Renal cortex interstitium (tissue), 11 donors: ENCODE measurements around the gene ZNF497. TPM values are rescaled to one million over a fixed set of nuclear protein-coding genes. Genes with fewer than 3 reads are reported as not detected.

ENCODE experiments used
- DNase-seq, 11 donors: peaks; one replicate each; pipeline ENCODE4 v3.0.0-alpha.2; 2013; ENCODE audit warnings: low read depth in 9 of 11, low spot score in 4 of 11; ENCODE audit errors: extremely low read depth in 1 of 11
- polyA plus RNA-seq, 3 donors: library from polyadenylated mRNA; unstranded; fragments of 120-200 nt; gene quantifications; one replicate each; pipeline ENCODE4 v1.2.1, GENCODE V29; 2013; ENCODE audit not compliant: insufficient read length in 3 of 3

The ZNF497 gene
- polyA plus RNA-seq, 3 donors, result 3.7 to 6.2 (median 5.2) TPM

DNA sequence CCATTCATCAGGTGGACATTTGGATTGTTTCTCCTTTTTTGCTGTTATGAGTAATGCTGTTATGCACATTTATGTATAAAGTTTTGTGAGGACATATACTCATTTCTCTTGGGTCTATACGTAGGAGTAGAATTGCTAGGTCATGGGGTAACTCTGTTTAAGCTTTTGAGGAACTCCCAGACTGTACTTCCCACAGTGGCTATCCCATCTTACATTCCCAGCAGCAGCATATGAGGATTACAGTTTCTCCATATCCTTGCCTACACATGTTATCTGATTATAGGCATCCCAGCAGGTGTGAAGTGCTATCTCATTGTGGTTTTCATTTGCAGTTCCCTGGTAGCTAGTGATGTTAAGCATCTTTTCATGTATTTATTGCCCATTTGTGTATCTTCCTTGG is 29.9 kb downstream of the ZNF497 start:
- DNase-seq, result no peak

DNA sequence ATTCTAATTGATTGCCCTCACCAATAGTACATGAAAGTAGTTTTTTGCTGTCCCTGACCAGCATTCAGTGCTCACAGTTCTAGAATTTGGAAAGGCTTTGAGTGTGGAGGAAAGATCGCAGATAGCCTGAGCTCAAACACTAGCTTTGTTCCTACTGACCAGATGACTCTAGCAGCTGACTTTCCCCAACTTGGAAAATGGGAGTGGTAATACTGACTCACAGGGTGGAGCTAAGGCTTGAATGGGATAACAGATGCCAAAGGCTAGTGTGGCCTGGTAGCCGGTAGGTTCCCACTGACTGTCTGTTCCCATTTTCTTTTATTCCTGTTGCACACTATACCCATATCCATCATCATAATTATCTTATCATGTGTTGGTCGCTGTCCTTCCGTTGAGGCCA is 32.1 kb downstream of the ZNF497 start:
- no peak for DNase-seq

DNA sequence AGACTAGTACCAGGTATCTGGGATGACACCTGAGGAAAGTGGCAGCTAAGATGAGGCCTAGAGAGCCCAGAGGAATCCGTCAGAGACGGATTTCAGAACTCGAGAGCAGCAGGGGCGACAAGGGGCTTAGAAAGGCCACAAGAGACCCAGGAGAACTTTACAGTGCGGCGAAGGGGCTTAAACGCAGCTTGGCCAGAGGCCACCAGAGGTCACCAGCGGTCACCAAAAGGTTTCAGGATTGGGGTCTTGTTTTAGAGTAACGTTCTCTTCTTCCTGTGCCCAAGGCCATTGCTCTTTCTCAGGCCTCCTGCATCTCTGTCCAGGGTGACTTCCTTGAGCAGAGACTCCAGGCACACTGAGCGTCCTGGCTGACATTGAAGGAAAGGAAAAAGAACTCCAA is 33.6 kb downstream of the ZNF497 start:
- no peak for DNase-seq

DNA sequence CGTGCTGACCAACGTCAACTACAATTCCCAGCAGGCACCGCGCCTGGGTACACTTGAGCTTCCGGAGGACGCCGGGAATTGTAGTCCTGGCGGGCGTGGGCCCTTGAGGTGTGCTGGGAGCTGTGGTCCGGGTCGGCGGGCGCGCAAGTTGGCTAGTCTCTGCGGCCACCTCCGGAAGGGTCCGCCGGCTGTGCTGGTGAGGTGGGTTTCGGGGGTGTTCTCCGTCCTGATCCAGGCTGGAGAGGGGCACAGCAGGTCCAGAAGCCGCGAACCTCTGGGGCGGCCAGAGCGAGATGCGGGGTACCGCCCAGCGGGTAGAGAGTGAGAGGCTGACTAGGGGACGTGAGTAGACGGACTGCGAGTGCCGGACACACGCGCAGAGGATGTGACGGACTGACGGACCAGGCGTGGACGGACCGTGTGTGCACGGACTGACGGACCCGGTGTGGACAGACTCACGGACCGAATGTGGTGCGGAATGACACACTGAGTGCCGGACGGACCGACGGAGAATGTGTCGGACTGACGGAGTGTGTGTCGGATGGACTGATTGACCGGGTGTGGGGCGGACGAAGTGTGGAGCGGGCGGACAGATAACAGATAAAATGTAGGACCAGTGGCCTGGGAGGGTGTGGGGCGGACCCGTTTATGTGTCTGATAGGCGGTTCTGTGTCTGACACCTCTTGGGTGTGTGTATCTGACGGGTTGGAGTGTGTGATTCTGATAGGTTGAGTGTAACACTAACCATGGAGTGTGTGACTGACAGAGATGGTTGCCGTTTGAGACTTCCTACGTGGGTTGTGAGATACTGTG is 35.4 kb downstream of the ZNF497 start, which contains the start of gene ZSCAN22:
Gene ZSCAN22 (plus strand): TSS at position 81 of the 813 bp plus-strand sequence. CDS start 7,809 bp downstream, outside the sequence.
- DNase-seq, result peak; percentile 89 to 98 (median 96)

DNA sequence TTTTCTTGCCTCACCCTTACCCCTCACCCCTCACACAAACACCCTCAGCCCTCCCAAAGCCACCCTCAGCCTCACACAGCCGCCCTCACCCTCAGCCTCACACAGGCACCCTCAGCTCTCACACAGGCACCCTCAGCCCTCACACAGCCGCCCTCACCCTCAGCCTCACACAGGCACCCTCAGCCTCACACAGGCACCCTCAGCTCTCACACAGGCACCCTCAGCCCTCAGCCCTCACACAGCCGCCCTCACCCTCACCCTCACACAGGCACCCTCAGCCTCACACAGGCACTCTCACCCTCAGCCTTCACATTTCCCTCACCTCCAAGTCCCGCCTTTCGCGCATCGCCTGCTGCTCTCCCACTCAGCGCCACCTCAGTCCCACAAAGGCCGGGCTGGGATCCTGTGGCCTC is 36.0 kb downstream of the ZNF497 start:
- no peak for DNase-seq

DNA sequence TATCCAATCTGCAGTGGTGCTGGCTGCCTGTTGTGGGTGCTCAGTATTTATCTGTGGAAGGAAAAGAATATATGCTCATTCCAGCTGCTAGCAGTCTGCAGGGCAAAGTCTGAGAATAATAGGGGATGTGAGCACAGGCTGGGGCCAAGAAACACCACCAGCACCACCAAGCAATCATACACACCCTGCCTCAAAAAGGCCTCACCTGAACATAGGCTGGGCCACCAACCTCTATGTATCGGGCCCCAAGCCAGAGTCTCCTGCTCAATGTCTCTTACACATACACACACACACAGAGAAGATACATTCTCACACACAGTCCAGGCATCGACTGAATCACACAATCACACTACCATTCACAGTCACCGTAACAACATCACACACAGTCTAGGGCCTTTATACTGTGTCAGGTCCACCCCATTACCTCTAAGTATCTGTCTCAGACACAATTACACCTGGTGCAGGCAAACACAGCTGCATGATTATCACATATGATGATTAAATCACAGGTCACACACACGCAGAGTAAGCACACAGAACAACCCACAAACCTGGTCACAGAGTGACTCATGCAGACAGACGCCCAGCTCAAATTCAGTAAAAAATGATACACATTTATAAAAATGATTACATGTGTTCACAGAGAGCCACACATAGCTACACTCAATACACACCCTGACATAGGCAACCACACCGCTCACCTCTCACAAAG is 37.1 kb downstream of the ZNF497 start:
- DNase-seq, result no peak

DNA sequence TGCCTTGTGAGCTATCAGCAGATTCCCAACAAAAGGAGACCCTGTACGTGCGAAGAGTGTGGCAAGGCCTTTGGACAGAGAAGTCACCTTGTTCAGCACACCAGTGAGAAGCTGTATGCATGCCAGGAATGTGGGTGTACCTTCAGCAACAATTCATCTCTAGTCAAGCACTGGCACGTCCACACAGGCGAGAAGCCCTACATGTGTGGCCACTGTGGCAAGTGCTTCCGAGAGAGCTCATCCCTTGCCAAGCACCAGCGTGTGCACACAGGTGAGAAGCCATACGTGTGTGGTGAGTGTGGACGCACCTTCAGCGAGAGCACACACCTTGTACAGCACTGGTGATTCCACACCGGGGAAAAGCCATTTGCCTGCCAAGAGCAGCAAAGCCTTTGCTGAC is 43.3 kb downstream of the ZNF497 start:
- DNase-seq, result no peak

DNA sequence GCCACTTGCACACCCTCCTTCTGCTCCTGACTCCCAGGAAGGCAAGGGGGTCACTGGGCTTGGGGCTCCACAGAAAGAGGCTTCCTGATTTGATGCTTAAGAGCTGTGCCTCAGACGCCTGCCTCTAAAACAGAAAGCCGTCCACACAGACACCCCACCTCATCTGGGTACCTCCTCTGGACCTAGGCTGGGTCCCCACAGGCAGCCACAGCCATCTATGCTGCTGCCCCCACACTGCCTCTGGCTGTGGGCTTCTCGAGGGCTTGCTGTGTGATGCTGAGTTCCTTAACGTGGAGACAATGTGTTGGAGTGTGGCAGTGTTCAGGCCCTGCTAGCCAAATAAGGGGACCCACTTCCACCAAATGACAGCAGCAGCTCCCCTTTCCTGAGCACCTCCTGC is 44.3 kb downstream of the ZNF497 start:
- DNase-seq, result no peak

DNA sequence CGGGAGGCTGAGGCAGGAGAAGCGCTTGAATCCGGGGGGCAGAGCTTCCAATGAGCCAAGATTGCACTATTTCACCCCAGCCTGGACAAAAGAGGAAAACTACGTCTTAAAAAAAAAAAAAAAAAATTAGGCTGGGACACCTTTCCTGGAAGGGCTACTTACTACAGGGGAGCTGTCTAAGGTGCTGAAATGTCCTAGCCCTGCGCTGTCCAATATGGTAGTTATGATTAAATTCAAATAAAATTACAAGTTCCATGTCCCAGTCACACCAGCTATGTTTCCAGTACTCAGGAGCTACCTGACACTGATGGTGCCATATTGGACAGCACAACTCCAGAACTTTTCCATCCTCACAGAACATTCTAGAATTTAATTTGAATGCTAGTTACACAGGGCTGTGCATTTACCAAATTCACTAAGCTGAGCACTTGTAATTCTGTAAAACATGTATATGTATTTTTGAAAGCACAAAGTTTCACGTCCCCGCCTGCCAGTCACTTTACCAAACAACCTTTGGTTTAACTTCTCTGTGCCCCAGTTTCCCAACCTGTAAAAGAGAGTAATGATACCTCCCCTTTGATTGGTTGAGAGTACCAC is 45.0 kb downstream of the ZNF497 start:
- DNase-seq, result peak in 5 of 11 donors; percentile 23 to 55 (median 42)

DNA sequence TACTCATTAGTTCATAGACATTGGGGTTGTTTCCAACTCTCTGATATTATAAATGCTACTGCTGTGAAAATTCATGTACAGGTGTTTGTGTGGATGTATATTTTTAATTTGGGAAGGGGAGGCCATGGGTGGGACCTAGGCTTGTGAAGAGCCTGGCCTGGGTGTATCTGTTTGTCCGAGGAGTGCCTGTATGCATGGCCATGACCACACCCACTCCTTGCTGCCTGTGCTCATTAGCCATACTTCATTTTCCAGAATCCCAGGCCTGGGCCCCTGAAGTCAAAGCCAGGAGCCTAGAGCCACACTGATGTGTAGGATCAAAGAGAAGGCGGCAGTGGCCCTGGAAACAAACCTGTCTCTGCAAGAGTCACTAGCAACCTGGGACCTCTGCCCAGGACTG is 47.0 kb downstream of the ZNF497 start:
- DNase-seq, result no peak

DNA sequence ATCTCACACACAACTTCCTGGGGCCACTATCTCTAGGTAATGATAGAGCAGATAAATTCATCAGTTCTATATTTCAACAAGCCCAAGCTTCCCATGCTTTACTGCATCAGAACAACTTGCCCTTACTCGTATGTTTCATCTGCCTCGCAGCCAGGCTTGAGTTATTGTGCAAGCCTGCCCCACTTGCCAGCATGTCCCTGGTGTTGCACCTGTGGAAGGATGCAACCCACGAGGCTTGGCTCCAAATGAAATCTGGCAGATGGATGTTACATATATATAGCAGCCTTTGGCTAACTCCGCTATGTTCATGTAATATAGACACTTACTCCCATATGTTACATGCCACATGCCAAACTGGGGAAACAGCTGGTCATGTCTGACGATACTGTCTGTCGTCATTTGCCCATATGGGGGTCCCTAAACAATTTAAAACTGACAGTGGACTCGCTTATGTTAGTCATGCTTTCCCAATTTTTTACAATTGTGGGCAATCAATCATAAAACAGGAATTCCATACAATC is 51.1 kb downstream of the ZNF497 start:
- DNase-seq, result no peak

DNA sequence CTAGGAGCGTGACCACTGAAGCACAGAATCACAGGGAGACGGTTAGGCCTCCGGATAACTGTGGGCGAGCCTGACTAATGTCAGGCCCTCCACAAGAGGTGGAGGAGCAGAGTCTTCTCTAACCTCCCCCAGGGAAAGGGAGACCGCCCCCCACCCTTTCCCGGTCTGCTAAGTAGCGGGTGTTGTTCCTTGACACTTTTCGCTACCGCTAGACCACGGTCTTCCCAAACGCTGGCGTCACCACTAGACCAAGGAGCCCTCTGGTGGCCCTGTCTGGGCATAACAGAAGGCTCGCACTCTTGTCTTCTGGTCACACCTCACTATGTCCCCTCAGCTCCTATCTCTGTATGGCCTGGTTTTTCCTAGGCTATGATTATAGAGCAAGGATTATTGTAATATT is 51.9 kb downstream of the ZNF497 start:
- peak in 2 of 11 donors; percentile 7 to 9 for DNase-seq

DNA sequence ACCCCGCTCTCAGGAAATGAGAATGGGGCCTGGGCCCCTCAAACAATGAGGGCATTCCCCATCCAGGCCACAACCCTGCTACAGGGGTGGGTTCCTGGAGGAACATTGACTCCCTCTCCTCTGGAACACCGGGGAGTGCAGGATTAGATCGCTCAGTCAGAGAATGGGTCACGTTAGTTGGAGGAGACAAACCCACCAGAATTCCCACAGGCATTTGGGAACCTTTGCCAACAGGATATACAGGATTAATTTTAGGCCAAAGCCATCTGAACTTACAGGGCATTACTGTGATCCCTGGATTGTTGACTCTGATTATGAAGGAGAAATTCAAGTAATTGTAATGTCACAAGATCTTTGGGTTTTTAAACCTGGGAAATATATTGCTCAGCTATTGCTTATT is 54.8 kb downstream of the ZNF497 start:
- no peak for DNase-seq

DNA sequence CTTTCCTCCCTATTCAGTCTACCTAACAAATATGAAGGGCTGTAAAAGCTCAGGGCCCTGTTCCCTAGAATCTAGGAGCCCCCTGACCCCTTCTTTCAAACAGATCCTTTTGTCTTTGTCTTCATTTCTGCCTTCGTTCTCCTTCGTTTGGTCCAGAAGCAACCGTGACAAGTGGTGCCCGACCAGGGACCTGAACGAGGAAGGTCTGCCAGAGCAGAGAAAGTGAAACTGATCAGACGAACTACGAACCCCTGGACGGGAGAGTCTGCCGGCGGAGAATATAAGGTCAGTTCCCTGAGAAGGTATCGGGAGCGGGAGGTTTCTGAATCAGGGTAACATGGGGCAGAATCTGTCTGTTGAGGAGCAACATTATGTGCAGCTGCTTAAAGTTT is 56.6 kb downstream of the ZNF497 start:
- no peak for DNase-seq

DNA sequence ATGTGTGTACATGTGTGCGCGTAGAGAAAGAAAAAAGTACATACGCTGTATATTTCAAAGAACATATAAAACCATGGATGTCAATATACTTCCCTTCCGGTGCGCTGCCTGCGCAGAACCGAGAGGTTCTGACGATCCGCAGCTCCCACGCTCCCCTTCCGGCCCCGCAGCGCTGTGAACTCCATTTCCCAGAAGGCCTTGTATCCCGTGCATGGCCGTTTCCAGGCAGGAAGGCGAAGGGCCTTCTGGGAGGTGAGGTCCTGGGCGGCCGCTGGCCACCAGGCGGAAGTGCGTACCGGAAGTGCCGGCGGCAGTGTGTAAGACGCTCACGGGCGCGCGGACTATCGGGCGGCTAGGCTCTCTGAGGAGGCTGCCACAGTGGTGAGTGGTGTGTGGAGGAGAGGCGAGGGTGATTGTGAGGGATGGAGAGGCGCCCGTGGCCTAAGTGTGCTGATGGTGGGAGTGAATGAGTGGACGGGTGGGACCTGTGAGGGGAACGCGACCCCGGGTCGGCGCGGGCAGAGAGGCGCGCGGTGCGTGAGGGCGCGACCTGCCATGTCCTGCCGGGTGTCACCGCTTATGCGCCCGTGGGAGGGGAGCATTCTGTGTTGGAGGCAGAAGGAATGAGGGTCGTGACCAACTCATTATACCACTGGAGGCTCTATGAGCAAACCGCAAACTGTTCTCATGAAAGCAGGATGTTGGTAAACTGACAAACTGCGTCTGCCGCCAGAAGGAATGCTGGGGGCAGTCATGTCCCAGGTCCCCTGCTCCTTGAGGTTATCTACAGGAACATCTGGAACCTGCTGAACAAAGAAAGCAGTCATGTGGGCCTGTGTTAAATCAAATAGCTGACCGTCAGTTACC is 57.3 kb downstream of the ZNF497 start, which contains the start of gene ERVK3-1:
Gene ERVK3-1 (plus strand): TSS at position 313 of the 867 bp plus-strand sequence. CDS start 6,792 bp downstream, outside the sequence.
- peak; percentile 86 to 97 (median 92) for DNase-seq

DNA sequence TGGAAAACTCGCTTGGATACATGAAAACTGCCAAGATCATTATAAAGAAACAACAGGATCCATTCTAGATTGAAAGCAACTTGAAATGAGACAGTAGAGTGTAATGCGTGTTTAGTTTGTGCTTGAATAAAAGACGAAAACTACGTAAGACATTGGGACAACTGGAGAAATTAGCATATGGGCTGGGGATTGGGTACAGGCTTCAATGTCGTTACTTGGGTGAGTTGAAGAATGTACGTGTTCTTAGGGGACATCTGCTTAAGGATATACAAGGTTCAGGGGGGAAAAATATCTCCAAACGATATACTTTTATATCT is 57.8 kb downstream of the ZNF497 start:
- no peak for DNase-seq
